Gastrocnemius medialis (tissue), 4 donors: ENCODE data around the gene CEP20. TPM values are rescaled to one million over a fixed set of nuclear protein-coding genes. Genes with fewer than 3 reads are reported as not detected.

Source experiments
- ATAC-seq, 2 donors: fragments of 150-250 bp; one replicate each; pipeline ENCODE4 v1.9.1; 2016
- DNase-seq, 2 donors: peaks; one replicate each; pipeline ENCODE4 v3.0.0-alpha.2; 2019
- H3K27ac ChIP-seq, 4 donors: fragments of 200-600 bp; sonication (generic); 1 replicate in 1 of 4; 2 replicates in 3 of 4; pipeline ENCODE4 v1.5.1; 2016 to 2018; ENCODE audit warnings: mild to moderate bottlenecking in 2 of 4, moderate library complexity in 1 of 4
- H3K27me3 ChIP-seq, 3 donors: fragments of 200-600 bp; sonication (generic) in 2 of 3; 1 replicate in 1 of 3; 2 replicates in 2 of 3; pipeline versions ENCODE4 v1.5.1 to v1.6.0; 2016 to 2019; ENCODE audit warnings: mild to moderate bottlenecking in 1 of 3, moderate library complexity in 1 of 3
- H3K36me3 ChIP-seq, 2 donors: fragments of 200-600 bp; sonication (generic) in 1 of 2; one replicate each; pipeline ENCODE4 v1.5.1; 2017 to 2018
- H3K4me1 ChIP-seq, 2 donors: fragments of 200-600 bp; sonication (generic) in 1 of 2; one replicate each; pipeline ENCODE4 v1.5.1; 2016 to 2017; ENCODE audit warnings: mild to moderate bottlenecking in 2 of 2
- H3K4me3 ChIP-seq, 4 donors: fragments of 200-600 bp; sonication (generic) in 3 of 4; 1 replicate in 1 of 4; 2 replicates in 3 of 4; pipeline ENCODE4 v1.5.1; 2016 to 2019; ENCODE audit warnings: mild to moderate bottlenecking in 2 of 4
- H3K9me3 ChIP-seq, 3 donors: fragments of 200-600 bp; sonication (generic) in 2 of 3; 1 replicate in 1 of 3; 2 replicates in 2 of 3; pipeline ENCODE4 v1.5.1; 2016 to 2019
- CTCF ChIP-seq, 5 experiments: fragments of 450-650 bp in 3 of 5; fragments of 200-600 bp in 2 of 5; sonication (generic) in 2 of 5; IDR thresholded peaks in 4 of 5; conservative IDR thresholded peaks in 1 of 5; 1 replicate in 4 of 5; 2 replicates in 1 of 5; pipeline ENCODE4 v1.5.1; 2016 to 2019; ENCODE audit warnings: antibody characterized with exemption in 5 of 5, mild to moderate bottlenecking in 3 of 5, moderate library complexity in 3 of 5
- POLR2A ChIP-seq, 2 donors: fragments of 450-650 bp; IDR thresholded peaks; one replicate each; pipeline ENCODE4 v1.6.1; 2017; ENCODE audit warnings: antibody characterized with exemption in 2 of 2, mild to moderate bottlenecking in 2 of 2, moderate library complexity in 2 of 2
- in situ Hi-C, 4 donors: fragments of 200-750 bp; cut with MboI; loops; one replicate each; pipeline versions ENCODE4 v1.15.0 to v1.8.0; 2017; ENCODE audit warnings: low sequenced_read_pairs in 4 of 4
- intact Hi-C: fragments of 100-400 bp; cut with DNase I; formaldehyde crosslinking; loops from one replicate; pipeline ENCODE4 v1.15.1; 2023; ENCODE audit warnings: low total_unique reads
- total RNA-seq, 4 donors: library from RNA; depleted of rRNA; stranded (reverse); fragments of >200 nt; gene quantifications; one replicate each; pipeline versions ENCODE4 v1.1.0 to v1.2.3, GENCODE V29; 2016

Gene CEP20
- total RNA-seq, 4 donors from 2014 or later = 42.2 to 87.8 (median 76.1) TPM

DNA sequence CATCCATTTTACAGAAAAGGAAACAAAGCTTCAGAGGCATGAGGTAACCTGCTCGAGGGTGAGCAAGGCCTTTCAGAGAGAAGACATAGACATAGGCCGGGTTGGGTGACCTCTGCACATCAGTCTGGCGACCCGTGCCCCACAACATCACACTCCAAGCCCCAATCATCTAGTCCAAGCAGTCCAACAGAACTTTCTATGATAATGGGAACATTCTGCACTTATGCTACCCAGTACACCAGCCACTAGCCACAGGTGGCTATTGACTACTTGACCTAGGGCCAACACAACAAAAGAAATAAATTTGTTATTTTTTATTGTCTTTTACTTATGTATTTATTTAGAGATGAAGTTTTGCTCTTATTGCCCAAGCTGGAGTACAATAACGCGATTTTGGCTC, 52.3 kb downstream of the CEP20 start:
- H3K27ac ChIP-seq = no peak overlapping the region
- no peaks in the 10 kb centered on the region for H3K27me3 ChIP-seq
- TF ChIP-seq POLR2A (IDR thresholded peaks at IDR 0.05) (no peak), CTCF (IDR thresholded peaks at IDR 0.05 in 4 of 5, conservative IDR thresholded peaks at IDR 0.05 in 1 of 5) (no peak)
- in situ Hi-C loops (no loop called here), intact Hi-C loops (no loop called here)
- no peak overlapping the region for H3K4me3 ChIP-seq
- no peaks in the 10 kb centered on the region for H3K9me3 ChIP-seq
- H3K36me3 ChIP-seq = no peaks in the 10 kb centered on the region
- H3K4me1 ChIP-seq = no peaks in the 10 kb centered on the region
- ATAC-seq (no peak), DNase-seq (no peak)

GRCh38 chr16:15835136-15835878, 53.1 kb downstream of the CEP20 start:
- Histone ChIP-seq H3K4me3 (no peak overlapping the region), H3K36me3 (no peaks in the 10 kb centered on the region), H3K27ac (no peak overlapping the region), H3K27me3 (no peaks in the 10 kb centered on the region), H3K4me1 (no peaks in the 10 kb centered on the region), H3K9me3 (no peaks in the 10 kb centered on the region)
- ATAC-seq (no peak), DNase-seq (no peak)
- no peak for TF ChIP-seq CTCF (IDR thresholded peaks at IDR 0.05 in 4 of 5, conservative IDR thresholded peaks at IDR 0.05 in 1 of 5)
- no peak for TF ChIP-seq POLR2A (IDR thresholded peaks at IDR 0.05)
- in situ Hi-C loops = no loop called here
- intact Hi-C loops = no loop called here

- TF ChIP-seq CTCF (IDR thresholded peaks at IDR 0.05 in 4 of 5, conservative IDR thresholded peaks at IDR 0.05 in 1 of 5) (no peak), POLR2A (IDR thresholded peaks at IDR 0.05) (no peak)
These were observed 53.9 kb downstream of the CEP20 start for GRCh38 chr16:15834502-15834901.

GRCh38 chr16:15833541-15833940, 54.9 kb downstream of the CEP20 start:
- Histone ChIP-seq H3K27me3 (no peaks in the 10 kb centered on the region), H3K4me3 (no peak overlapping the region), H3K27ac (no peak overlapping the region), H3K36me3 (no peaks in the 10 kb centered on the region), H3K4me1 (no peaks in the 10 kb centered on the region), H3K9me3 (no peaks in the 10 kb centered on the region)
- in situ Hi-C loops = no loop called here
- intact Hi-C loops = no loop called here
- no peak for TF ChIP-seq POLR2A (IDR thresholded peaks at IDR 0.05)
- TF ChIP-seq CTCF (IDR thresholded peaks at IDR 0.05 in 4 of 5, conservative IDR thresholded peaks at IDR 0.05 in 1 of 5) = no peak
- no peak for DNase-seq
- no peak for ATAC-seq

More at GRCh38 chr16:15834502-15834901, 53.9 kb downstream of the CEP20 start:
- Histone ChIP-seq H3K36me3 (no peaks in the 10 kb centered on the region), H3K4me1 (no peaks in the 10 kb centered on the region), H3K27ac (no peak overlapping the region), H3K9me3 (no peaks in the 10 kb centered on the region), H3K4me3 (no peak overlapping the region), H3K27me3 (no peaks in the 10 kb centered on the region)
- in situ Hi-C loops = no loop called here
- intact Hi-C loops = no loop called here
- ATAC-seq (no peak), DNase-seq (no peak)

DNA sequence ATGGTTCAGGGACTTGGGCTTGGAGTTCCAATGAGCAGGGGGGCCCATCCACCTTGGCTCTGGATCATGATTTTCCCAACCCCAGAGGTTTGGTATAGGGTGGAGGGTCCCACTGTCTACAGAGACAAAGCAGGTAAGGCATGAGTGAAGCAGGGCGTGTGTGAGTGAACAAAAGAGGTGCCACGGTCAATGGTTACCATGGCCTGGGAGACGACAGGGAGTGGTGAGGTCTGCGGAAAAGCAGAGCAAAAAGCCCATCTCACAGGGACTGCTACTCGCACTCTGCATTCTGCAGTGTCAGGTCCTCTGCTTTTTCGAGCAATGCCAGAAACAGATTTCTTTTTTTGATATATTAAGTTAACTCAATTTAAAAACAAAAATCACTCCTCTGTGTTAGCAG, 56.2 kb downstream of the CEP20 start:
- Histone ChIP-seq H3K27ac (no peak overlapping the region), H3K4me3 (no peak overlapping the region), H3K36me3 (no peaks in the 10 kb centered on the region), H3K9me3 (no peaks in the 10 kb centered on the region), H3K4me1 (no peaks in the 10 kb centered on the region), H3K27me3 (no peaks in the 10 kb centered on the region)
- no peak for DNase-seq
- intact Hi-C loops = no loop called here
- in situ Hi-C loops = no loop called here
- TF ChIP-seq CTCF (IDR thresholded peaks at IDR 0.05 in 4 of 5, conservative IDR thresholded peaks at IDR 0.05 in 1 of 5) (no peak), POLR2A (IDR thresholded peaks at IDR 0.05) (no peak)
- ATAC-seq = no peak
